Occipital lobe (tissue), 3 donors: ENCODE results near the gene ZNF823. TPM values are rescaled to one million over a fixed set of nuclear protein-coding genes. Genes with fewer than 3 reads are reported as not detected.
"Not testable (repeated sequence)": the region's sequence is repeated elsewhere in the genome, so short reads cannot be mapped to it uniquely, and the experiment has no call there.

Experiments used
- DNase-seq: peaks from one replicate; lab custom pipeline; 2025; lab: John Stamatoyannopoulos, UW
- small RNA-seq: library from RNA; depleted of rRNA; stranded (forward); fragments of <200 nt; gene quantifications from one replicate; pipeline ENCODE3, GENCODE V24; 2014
- total RNA-seq: library from RNA; depleted of rRNA; stranded (reverse); fragments of >200 nt; gene quantifications from one replicate; pipeline ENCODE4 v1.2.3, GENCODE V29; 2014

ZNF823 gene
- total RNA-seq, 1 donor from 2014 or later: 18.6 TPM

- DNase-seq: no peak
These were observed 58.0 kb downstream of the ZNF823 start for GRCh38 chr19:11680689-11681302.

- DNase-seq: no peak
These were observed 60.2 kb downstream of the ZNF823 start for GRCh38 chr19:11678504-11678903.

GRCh38 chr19:11676661-11677600 lies 61.8 kb downstream of the ZNF823 start:
- DNase-seq: not testable (repeated sequence)

GRCh38 chr19:11675569-11675968 lies 63.2 kb downstream of the ZNF823 start:
- no peak for DNase-seq

GRCh38 chr19:11674067-11674492 lies 64.7 kb downstream of the ZNF823 start:
- DNase-seq: no peak

GRCh38 chr19:11673608-11674041 lies 65.1 kb downstream of the ZNF823 start:
- peak; percentile 12 for DNase-seq

Small RNA genes lying within 50 kb of the gene (small RNA-seq; reads per million reads assigned to genes)
- not detected for gene ZNF833P

Other genes starting within 250 kb of the ZNF823 start
- gene ZNF653, start 233.1 kb downstream of the ZNF823 start, total RNA-seq: 8.3 TPM
- gene ECSIT, start 209.8 kb downstream of the ZNF823 start, total RNA-seq: 25.3 TPM
- not detected for gene CNN1, start 200.1 kb downstream of the ZNF823 start, total RNA-seq
- 14.2 TPM for gene ELOF1, start 179.7 kb downstream of the ZNF823 start, total RNA-seq
- gene ACP5, start 161.3 kb downstream of the ZNF823 start, total RNA-seq: 0.78 TPM
- 82.0 TPM for gene ZNF627, start 141.5 kb downstream of the ZNF823 start, total RNA-seq
- 70.2 TPM for gene ZNF441, start 28.1 kb upstream of the ZNF823 start, total RNA-seq
- gene ZNF491, start 59.6 kb upstream of the ZNF823 start, total RNA-seq: 12.9 TPM
- gene ZNF440, start 75.3 kb upstream of the ZNF823 start, total RNA-seq: 20.9 TPM
- gene ZNF439, start 109.8 kb upstream of the ZNF823 start, total RNA-seq: 36.5 TPM
- 20.4 TPM for gene ZNF69, start 148.8 kb upstream of the ZNF823 start, total RNA-seq
- 18.9 TPM for gene ZNF700, start 186.2 kb upstream of the ZNF823 start, total RNA-seq
- 6.7 TPM for gene ZNF763, start 226.1 kb upstream of the ZNF823 start, total RNA-seq